Testis (tissue), 3 donors: ENCODE results near the gene IGFLR1. TPM values are rescaled to one million over a fixed set of nuclear protein-coding genes. Genes with fewer than 3 reads are reported as not detected.
A peak's percentile ranks its signal among the peaks of the same experiment; 100 is the strongest.

Source experiments
- DNase-seq: peaks from one replicate; pipeline ENCODE4 v3.0.0-alpha.2; 2019
- H3K27ac ChIP-seq, 2 donors: fragments of 200-600 bp; sonication (generic); one replicate each; pipeline ENCODE4 v1.5.1; 2019
- H3K27me3 ChIP-seq: fragments of 200-600 bp; sonication (generic); one replicate; pipeline ENCODE4 v1.5.1; 2019
- H3K36me3 ChIP-seq: fragments of 200-600 bp; sonication (generic); one replicate; pipeline ENCODE4 v1.5.1; 2017; ENCODE audit warnings: low read depth; ENCODE audit errors: missing control alignments
- H3K4me1 ChIP-seq: fragments of 200-600 bp; sonication (generic); one replicate; pipeline ENCODE4 v1.5.1; 2019
- H3K4me3 ChIP-seq, 2 donors: fragments of 200-600 bp; sonication (generic); one replicate each; pipeline ENCODE4 v1.5.1; 2017 to 2019
- H3K9me3 ChIP-seq: fragments of 200-600 bp; sonication (generic); one replicate; pipeline ENCODE4 v1.5.1; 2017
- CTCF ChIP-seq, 3 experiments: fragments of 450-650 bp in 2 of 3; fragments of 200-600 bp in 1 of 3; sonication (generic) in 1 of 3; IDR thresholded peaks; one replicate each; pipeline ENCODE4 v1.5.1; 2016 to 2019; ENCODE audit warnings: antibody characterized with exemption in 3 of 3, mild to moderate bottlenecking in 2 of 3, moderate library complexity in 1 of 3
- POLR2A ChIP-seq: fragments of 450-650 bp; IDR thresholded peaks from one replicate; pipeline ENCODE4 v1.6.1; 2017; ENCODE audit warnings: antibody characterized with exemption, mild to moderate bottlenecking, moderate library complexity
- WGBS, 2 donors: methylation state at CpG; one replicate each; pipeline ENCODE4 v1.1.5; 2018; 5-methylcytosine and 5-hydroxymethylcytosine counted together
- intact Hi-C: fragments of 100-400 bp; cut with DNase I; formaldehyde crosslinking; loops from one replicate; pipeline ENCODE4 v1.15.1; 2023; ENCODE audit warnings: low total_unique reads
- polyA plus RNA-seq: library from polyadenylated mRNA; stranded (reverse); fragments of 350-450 nt; fragmentation: Illumina TruSeq; extraction: RNeasy Lipid Tissue Mini Kit (QIAGEN cat#74804); gene quantifications from one replicate; pipeline ENCODE4 v1.2.3, GENCODE V29; 2014; ENCODE audit warnings: low read depth, low replicate concordance; ENCODE audit not compliant: insufficient read depth
- total RNA-seq, 2 donors: library from RNA; depleted of rRNA; stranded (reverse); fragments of >200 nt; gene quantifications; one replicate each; pipeline ENCODE4 v1.2.3, GENCODE V29; 2016

Gene IGFLR1
- total and polyA plus RNA-seq, 3 donors from 2014 or later: 9.9 to 15.9 (median 15.7) TPM

GRCh38 chr19:35746087-35746462 lies 3.8 kb upstream of the IGFLR1 start:
- no peaks in the 10 kb centered on the region for H3K27me3 ChIP-seq
- no peaks in the 10 kb centered on the region for H3K36me3 ChIP-seq
- peak overlapping the region; percentile 95 to 100 for H3K27ac ChIP-seq
- H3K4me1 ChIP-seq: peaks cover 16% of the 10 kb centered on the region
- DNase-seq: no peak
- 1 to 16% methylated on average over 3 to 4 of the region's 4 CpGs for whole genome bisulfite sequencing, 2 donors
- TF ChIP-seq CTCF (IDR thresholded peaks at IDR 0.05) (no peak), POLR2A (no peak)
- intact Hi-C loops: no loop called here
- H3K9me3 ChIP-seq: no peaks in the 10 kb centered on the region
- peak overlapping the region; percentile 85 to 96 for H3K4me3 ChIP-seq

GRCh38 chr19:35745328-35746086 lies 3.3 kb upstream of the IGFLR1 start, which contains the start of the genes PSENEN and U2AF1L4:
TSS of gene PSENEN (plus strand) at chr19:35745651. CDS start at chr19:35745931, 280 bp downstream.
TSS of gene U2AF1L4 (minus strand) at chr19:35745418. CDS start at chr19:35745391, 27 bp downstream.
- H3K9me3 ChIP-seq: no peaks in the 10 kb centered on the region
- H3K27me3 ChIP-seq: no peaks in the 10 kb centered on the region
- no peaks in the 10 kb centered on the region for H3K36me3 ChIP-seq
- peaks cover 16% of the 10 kb centered on the region for H3K4me1 ChIP-seq
- intact Hi-C loops: no loop called here
- peak within 1 kb of the TSS; percentile 85 to 96 for H3K4me3 ChIP-seq
- 0% methylated on average over 39 to 40 of the region's 40 CpGs for WGBS, 2 donors
- H3K27ac ChIP-seq: peak within 1 kb of the TSS; percentile 95 to 100
- TF ChIP-seq CTCF (IDR thresholded peaks at IDR 0.05): no peak
- no peak for TF ChIP-seq POLR2A
- peak; percentile 98 for DNase-seq

GRCh38 chr19:35744430-35745327 lies 2.4 kb upstream of the IGFLR1 start:
- no peaks in the 10 kb centered on the region for H3K9me3 ChIP-seq
- H3K36me3 ChIP-seq: no peaks in the 10 kb centered on the region
- 4 to 8% methylated on average over 39 to 41 of the region's 41 CpGs for WGBS, 2 donors
- intact Hi-C loops: no loop called here
- peak in 2 of 3 experiments; percentile 21 to 48 for TF ChIP-seq CTCF (IDR thresholded peaks at IDR 0.05)
- TF ChIP-seq POLR2A: no peak
- peak; percentile 98 for DNase-seq
- H3K4me3 ChIP-seq: peak overlapping the region; percentile 85 to 96
- peak overlapping the region; percentile 95 to 100 for H3K27ac ChIP-seq
- H3K4me1 ChIP-seq: peaks cover 22% of the 10 kb centered on the region
- no peaks in the 10 kb centered on the region for H3K27me3 ChIP-seq

GRCh38 chr19:35743640-35744429 lies 1.6 kb upstream of the IGFLR1 start:
- Histone ChIP-seq H3K9me3 (no peaks in the 10 kb centered on the region), H3K4me1 (peaks cover 18% of the 10 kb centered on the region), H3K36me3 (no peaks in the 10 kb centered on the region), H3K4me3 (no peak overlapping the region), H3K27ac (no peak overlapping the region), H3K27me3 (no peaks in the 10 kb centered on the region)
- intact Hi-C loops: no loop called here
- 74 to 82% methylated on average over 18 to 19 of the region's 19 CpGs for WGBS, 2 donors
- no peak for DNase-seq
- TF ChIP-seq CTCF (IDR thresholded peaks at IDR 0.05) (no peak), POLR2A (no peak)
